GM13977 (cell line): Measurements from ENCODE around the gene FAM78A.
A peak's percentile ranks its signal among the peaks of the same experiment; 100 is the strongest.

Experiments used
- DNase-seq: peaks from one replicate; pipeline ENCODE4 v3.0.0; 2012; ENCODE audit warnings: low spot score
- CTCF ChIP-seq: IDR thresholded peaks from 2 replicates; pipeline ENCODE4 v1.5.1; 2012; ENCODE audit warnings: mild to moderate bottlenecking, control low read depth; ENCODE audit not compliant: insufficient read depth; ENCODE audit errors: extremely low read depth, missing control alignments
- in situ Hi-C: fragments of 300-500 bp; cut with MboI; formaldehyde crosslinking; loops from one replicate; pipeline ENCODE4 v1.12.0; 2022; ENCODE audit warnings: low sequenced_read_pairs, low pct_unique_long_range_greater_than_20kb, mixed read lengths, inconsistent platforms; ENCODE audit not compliant: unreplicated experiment

FAM78A gene

GRCh38 chr9:131277910-131278701 lies 1.8 kb upstream of the FAM78A start:
- in situ Hi-C loops = no loop called here
- DNase-seq = peak; percentile 94
- TF ChIP-seq CTCF = no peak

- in situ Hi-C loops = no loop called here
- DNase-seq = peak; percentile 70
- TF ChIP-seq CTCF = peak; percentile 16
These were observed 1.1 kb upstream of the FAM78A start for GRCh38 chr9:131277287-131277909.

- no peak for TF ChIP-seq CTCF
- in situ Hi-C loops = no loop called here
- peak; percentile 72 for DNase-seq
These were observed 579 bp upstream of the FAM78A start for GRCh38 chr9:131276891-131277286.

GRCh38 chr9:131275332-131276093 lies 797 bp downstream of the FAM78A start:
- in situ Hi-C loops = no loop called here
- peak; percentile 53 for TF ChIP-seq CTCF

GRCh38 chr9:131274674-131275331 lies 1.5 kb downstream of the FAM78A start:
- TF ChIP-seq CTCF = no peak
- DNase-seq = peak; percentile 56
- in situ Hi-C loops = no loop called here

More at GRCh38 chr9:131275332-131276093, 797 bp downstream of the FAM78A start:
- peak; percentile 66 for DNase-seq
